Activated effector memory CD4-positive, alpha-beta T cell treated with Interleukin-2 at 50 U/mL for 16 hours (primary cell): Measurements from ENCODE around the gene SYNDIG1.
"Not testable (repeated sequence)": the region's sequence is repeated elsewhere in the genome, so short reads cannot be mapped to it uniquely, and the experiment has no call there.

Experiments used
- DNase-seq: peaks from one replicate; pipeline ENCODE4 v3.0.0-alpha.2; 2020

Gene SYNDIG1

DNA sequence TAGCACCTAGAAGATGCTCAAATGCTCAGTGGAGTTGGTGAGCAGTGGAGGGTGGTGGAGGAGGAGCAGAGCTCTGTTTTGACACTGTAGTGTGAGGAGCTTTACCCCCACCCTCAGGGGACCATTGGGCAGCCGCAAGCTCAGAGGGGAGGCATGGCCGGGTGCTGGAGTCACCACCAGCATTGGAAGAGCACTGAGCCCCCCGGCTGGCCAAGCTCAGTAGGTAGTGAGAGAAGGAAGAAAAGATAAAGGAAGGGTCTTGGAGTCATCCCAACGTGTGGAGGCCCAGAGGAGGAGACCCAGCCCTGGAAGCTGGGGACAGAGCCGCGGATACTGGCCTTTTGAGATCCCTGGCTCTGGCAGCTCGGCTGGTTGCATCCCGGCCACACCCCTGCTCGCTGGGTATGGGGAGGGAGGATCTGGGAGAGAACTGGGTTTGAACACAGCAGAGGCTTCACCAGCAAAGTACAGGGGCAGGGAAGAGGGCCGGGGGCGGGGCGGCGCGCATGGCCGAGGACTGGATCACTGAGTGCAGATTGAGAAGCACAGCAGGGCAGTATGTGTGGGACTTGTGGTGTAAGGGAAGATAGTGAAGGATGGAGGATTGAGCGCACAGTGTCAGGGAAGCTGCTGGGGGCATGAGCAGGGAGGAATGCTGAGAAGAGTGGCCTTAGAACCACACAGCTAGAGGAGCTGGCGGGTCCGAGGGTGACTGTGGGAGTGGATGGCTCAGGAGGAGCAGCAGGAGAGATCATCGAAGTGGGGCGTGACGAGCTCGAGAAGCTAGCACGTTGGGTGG, 24.4 kb downstream of the SYNDIG1 start:
- no peak for DNase-seq

DNA sequence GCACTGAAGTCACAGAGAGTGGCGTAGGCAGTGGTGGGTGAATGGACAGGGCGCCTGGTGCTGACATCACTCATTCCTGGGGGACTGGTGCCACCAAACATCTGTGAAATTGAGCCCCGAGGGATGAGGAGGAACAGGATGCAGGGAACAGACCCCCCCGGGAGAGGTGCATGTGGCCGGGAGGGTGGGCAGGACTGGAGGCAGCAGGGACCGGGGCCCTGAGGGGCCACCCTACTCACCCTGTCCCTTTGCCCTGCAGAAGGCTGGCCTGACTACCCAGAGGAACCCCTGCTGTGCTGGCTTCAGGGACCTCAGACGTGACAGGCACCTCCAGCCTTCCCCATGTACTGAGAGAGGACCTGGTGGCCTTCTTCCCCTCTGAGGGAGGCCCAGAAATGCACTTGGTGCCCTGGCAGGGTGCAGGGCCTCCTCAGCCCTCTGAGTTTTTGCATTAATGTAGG, 25.1 kb downstream of the SYNDIG1 start:
- DNase-seq, result no peak

DNA sequence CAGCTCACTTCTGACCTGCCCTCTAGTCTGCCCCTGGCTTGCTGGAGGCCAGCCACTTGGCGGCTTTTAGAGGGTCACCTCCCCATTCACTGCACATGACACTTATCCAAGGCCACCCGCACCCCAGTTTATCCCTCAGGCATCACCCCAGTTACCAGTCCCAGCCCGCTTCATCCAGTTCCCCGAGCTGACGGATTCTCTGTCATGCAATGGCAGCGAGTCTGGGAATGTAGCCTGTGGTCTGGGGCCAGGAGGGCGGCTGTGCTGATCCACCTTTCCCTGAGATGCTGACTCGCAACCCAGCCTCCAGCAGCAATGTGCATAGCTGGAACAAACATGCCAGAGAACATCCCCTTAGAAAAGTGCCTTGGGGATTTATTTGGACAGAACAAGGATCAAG, 25.8 kb downstream of the SYNDIG1 start:
- no peak for DNase-seq

DNA sequence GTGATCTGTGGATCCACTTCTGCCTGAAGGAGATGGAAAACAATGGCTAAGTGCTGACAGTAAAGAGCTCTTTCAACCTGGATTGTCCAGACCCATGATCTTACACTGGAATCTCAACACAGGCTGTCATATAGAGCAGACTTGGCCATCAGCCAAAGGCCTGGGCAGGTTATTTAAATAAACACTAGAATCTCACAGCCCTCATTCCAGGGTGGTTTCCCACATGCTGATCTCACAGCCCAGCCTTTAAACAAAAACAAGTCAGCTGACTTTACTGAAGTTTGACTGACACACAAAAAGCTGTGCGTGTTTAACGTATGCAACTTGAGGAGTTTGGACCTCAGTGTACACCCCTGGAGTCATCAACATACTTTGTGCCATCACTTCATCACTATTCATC, 28.4 kb downstream of the SYNDIG1 start:
- no peak for DNase-seq

DNA sequence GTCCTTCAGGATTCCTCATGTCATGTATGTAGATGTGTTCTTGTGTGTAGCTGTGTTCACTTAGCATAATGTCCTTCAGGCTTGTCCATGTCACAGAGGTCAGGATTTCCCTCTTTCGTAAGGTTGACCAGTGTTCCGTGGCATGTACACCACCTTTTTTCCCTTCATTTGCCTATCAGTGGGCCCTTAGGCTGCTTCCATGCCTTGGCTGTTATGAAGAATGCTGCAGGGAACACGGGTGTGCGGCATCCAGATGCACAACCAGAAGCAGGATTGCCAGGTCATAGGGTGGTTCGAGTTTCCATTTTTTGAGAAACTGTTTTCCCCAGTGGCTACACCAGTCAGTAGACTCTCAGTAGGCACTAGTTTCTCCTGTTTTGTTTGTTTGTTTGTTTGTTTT, 29.2 kb downstream of the SYNDIG1 start:
- DNase-seq, result no peak

DNA sequence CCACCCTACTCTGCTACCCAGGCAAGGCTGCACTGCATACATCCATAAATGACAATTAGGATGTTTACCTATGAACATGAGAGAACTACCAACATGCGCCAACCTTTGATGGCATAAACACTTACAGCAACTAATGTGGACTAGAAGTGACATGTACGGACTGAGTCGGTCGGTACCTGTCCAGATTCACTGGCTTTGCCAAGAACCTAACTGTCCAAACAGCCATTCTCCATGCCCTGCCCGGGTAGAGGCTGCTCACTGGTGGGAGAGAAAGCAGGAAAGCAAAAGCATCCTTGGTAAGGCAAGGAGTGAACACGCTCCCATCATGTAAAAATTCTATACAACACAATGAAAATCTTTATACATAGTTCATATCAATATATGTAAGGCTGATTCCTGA, 30.0 kb downstream of the SYNDIG1 start:
- DNase-seq, result no peak

DNA sequence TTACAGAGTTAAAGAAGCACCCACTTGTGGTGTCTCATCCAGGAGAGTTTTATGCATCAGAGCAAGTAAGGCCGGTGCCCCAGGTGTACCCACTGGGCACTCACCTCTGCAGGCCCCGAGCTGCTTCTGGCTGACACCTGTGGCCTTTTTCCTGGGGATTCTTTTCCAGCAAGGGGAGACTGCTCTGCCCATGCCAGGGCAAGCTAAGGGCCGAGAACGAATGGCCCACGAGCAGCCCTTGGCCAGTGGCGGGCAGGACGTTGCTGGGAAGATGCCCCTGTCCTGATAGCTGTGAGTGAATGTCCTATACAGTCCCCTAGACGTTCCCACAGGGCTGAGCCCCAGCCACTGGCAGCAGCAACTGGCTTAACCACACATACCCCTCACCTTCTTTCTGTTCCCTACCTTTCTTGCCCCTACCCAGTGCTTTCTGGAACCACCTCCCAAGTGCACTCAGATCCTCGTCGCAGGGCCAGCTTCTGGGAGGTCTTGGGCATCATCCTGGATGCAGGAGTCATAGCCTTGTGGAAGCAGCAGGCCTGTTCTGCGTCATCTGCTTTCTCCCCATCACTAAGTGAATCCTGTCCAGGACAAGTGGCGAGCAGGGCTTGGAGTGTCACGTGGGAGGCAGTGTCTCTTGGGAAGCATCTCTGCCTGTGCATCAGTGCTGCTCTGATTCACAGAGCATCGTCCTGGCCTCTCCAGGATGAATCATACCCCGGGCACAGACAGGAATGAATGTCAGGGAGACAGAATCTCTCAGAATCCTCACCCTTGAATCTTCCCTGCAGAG, 32.5 kb downstream of the SYNDIG1 start:
- DNase-seq, result no peak

DNA sequence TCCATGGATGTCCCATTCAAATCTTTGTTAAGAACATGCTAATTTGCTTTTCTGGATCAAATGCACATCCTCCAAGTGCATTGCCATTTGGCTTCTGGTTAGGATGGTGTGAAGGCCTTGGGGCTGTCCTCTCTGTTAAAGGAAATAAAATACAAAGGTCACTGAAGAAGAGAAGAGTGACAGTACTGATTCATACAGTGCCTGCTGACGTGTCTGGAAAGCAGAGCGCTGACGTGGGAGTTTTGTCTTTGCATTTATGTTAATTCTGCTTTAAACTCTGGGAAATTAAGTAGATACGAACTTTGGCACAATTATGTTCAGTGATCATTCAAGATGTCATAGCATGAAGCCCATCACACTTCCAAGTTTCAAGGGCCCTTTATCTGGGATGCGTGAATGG, 33.2 kb downstream of the SYNDIG1 start:
- DNase-seq, result no peak

DNA sequence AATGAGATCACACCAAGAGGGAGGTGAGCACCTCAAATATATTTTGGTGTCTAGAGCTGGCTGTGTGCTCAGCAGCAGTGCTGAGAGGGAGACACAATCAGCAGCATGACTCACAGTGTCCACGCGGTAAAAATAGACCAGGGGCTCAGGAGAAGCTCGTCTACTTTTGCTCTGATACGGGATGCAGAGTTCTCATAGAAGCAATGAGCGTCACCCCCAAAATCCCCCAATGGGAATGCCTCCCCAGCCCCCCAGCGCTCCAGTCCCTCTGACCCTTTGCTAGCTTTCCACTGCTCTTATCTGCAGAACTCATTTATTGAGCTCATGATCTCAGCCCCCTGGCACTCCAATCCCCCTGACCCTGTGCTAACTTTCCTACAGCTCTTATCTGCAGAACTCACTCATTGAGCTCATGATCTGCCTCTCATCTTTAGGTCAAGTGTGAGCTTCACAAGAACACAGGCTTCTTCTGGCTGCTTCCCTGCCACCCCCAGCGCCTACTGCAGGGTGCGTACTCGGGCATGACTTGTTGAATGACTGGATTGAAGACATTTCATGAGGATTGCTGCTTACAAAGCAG, 34.0 kb downstream of the SYNDIG1 start:
- no peak for DNase-seq

DNA sequence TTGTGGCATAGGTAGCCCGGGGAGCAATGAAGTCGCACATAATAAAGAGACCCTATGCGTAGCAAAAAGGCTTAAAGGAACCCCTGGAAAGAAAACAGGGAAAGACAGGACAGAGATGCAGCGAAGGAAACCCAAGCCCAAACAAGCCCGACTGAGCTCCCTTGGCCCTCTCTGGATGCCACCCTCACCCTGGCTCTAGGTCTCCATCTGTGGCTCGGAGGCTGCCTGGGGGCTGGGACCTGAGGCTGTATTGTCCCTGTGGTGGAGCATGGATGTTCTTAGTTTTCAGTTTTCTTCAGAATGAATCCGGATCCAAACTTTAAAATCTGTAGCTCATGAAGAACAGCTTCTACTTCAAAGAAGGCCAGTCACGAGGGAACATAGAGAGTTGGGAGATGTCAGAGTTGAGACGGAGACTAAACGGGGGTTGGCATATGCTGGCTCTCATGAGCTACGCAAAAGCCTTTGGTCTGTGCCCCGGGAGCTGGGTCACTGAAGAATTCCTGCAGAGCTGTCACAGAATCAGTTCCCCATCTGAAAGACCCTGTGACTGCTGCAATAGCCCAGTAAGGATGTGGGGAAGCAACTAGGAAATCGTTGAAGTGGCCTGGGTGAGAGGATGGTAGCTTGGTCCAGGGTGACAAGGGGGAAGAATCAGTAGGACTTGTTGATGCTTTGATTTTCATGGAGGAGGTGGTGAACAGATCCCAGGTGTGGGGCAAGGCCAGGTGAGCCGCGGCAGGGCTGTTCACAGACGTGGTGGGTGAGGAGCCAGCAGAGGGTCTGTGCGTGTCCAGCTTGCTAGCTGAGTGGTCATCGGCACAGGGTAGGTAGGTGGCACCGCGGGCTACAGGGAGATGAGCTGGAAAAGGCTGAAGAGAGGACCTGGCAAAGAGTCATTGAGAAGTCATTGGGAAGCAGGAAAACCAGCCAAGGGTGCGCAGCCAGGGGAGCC, 35.2 kb downstream of the SYNDIG1 start:
- DNase-seq, result no peak

DNA sequence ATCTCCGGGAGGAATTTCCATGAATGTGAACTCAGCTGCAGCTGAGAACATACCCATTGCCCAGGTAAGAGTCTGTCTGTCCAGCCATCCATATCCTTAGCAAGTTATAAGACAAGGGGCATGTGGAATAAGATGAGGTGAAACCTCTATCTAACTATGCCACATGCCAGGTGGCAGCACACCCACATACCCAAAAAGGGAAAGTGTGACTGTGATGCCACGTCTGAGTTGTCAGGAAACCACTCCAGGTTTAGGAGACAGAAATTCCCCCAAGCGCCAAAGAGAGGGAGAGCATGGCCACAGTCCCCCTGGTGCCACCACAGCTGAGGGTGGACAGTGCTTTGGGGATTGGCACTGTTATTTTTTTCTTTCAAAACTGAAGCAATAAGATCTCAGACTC, 36.7 kb downstream of the SYNDIG1 start:
- no peak for DNase-seq

DNA sequence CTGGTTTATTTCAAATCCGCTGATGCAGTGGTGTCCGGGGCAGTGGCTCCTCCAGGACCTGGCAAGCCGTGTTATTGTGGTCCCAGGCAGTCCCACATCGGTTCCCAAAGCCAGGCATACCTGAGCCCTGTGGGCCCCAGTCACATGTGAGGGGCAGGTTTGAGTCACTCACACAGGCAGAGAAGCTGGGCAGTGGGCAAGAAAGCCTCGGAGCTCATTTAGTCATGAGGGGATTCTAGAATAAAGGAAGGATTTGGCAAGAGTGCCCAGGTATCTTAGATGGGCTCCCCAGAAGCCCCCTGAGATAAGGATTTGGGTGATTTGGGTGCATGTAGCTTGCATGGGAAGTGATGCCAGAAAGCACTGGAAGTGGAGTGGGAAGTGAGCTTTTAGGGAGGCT, 37.3 kb downstream of the SYNDIG1 start:
- no peak for DNase-seq

DNA sequence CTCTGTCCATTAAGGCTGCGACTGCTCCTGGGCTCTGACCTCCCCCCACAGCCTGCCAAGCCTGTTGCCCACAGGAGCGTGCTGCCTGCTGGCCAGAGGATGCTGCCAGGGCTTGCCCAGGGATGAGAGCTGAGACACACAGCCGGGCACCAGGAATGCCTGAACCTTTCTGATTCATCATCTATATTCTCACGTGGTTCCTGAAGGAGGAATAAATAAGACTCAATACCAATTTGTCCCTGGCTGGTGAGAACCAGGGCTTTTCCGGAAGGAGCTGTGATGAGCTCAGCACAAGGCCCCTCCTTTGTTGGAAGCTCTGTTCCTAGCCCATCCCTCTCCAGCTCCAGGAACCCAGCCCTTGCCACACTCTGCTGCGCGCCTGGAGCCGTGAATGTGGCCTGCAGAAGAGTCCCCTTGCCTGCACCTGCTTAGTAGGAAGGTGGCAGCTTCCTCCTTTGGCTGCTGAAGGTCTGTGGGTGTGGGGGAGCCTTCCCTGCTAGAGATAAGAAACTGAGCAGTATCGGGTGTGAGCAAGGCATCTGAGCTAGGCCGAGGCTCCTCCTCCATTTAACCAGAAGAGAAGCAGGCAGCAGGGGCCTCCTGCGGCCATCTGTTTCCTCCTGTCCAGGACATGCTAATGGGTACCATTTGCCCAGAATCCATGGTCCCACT, 37.9 kb downstream of the SYNDIG1 start:
- no peak for DNase-seq

DNA sequence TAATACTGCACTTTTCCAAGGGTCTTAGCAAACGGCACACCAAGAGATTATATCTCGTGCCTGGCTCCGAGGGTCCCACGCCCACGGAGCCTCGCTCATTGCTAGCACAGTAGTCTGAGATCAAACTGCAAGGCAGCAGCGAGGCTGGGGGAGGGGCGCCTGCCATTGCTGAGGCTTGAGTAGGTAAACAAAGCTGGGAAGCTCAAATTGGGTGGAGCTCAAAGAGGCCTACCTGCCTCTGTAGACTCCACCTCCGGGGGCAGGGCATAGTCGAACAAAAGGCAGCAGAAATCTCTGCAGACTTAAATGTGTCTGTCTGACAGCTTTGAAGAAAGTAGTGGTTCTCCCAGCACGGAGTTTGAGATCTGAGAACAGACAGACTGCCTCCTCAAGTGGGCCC, 43.0 kb downstream of the SYNDIG1 start:
- not testable (repeated sequence) for DNase-seq

DNA sequence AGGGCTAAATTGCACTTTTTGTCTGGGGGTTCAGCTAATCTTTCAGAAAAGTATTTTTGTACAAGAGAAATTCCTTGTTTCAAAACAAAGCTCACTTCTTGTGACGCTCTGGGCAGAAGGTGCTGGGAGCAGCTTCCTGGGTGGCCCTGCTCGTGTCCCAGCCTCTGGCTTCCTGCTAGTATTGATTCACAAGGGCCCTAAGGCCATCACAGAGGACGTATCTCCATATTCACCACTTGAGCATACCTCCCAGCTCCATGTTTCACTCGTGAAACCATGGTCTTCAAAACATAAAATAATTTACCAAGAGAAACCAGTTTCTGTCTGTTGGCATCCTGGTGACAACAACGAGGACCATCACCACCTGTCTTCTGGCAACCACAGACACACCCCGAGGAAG, 49.1 kb downstream of the SYNDIG1 start:
- no peak for DNase-seq

DNA sequence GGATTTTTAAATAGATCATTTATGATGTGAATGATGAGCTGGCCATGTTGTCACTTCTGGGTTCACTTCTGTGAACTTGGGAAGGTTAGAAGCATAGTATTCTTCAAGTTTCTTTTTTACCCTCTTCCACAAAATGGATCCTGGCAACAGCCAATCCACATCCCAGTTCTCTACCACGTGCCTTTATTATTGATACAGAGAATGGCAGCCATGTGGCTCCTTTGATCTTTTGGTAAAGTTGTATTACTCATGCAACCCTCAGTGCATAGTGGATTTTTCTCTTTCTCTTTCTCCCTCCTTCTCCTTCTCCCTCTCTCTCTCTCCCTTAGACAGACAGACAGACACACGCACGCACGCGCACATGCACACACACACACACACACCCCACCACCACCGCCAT, 50.0 kb downstream of the SYNDIG1 start:
- DNase-seq, result no peak

DNA sequence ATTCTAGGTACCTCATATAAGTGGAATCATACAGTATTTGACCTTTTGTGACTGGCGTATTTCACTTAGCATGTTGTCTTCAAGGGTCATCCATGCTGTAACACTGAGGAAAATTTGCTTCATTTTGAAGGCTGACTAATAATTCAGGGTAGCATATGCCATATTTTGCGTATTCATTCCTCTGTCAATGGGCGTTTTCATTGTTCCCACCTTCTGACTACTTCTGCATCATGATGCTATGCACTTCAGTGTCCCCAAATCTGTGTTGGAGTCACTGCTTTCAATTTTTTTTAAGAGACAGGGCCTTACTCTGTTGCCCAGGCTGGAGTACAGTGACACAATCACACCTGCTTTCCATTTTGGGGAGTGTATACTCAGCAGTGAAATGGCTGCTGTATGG, 51.6 kb downstream of the SYNDIG1 start:
- no peak for DNase-seq

DNA sequence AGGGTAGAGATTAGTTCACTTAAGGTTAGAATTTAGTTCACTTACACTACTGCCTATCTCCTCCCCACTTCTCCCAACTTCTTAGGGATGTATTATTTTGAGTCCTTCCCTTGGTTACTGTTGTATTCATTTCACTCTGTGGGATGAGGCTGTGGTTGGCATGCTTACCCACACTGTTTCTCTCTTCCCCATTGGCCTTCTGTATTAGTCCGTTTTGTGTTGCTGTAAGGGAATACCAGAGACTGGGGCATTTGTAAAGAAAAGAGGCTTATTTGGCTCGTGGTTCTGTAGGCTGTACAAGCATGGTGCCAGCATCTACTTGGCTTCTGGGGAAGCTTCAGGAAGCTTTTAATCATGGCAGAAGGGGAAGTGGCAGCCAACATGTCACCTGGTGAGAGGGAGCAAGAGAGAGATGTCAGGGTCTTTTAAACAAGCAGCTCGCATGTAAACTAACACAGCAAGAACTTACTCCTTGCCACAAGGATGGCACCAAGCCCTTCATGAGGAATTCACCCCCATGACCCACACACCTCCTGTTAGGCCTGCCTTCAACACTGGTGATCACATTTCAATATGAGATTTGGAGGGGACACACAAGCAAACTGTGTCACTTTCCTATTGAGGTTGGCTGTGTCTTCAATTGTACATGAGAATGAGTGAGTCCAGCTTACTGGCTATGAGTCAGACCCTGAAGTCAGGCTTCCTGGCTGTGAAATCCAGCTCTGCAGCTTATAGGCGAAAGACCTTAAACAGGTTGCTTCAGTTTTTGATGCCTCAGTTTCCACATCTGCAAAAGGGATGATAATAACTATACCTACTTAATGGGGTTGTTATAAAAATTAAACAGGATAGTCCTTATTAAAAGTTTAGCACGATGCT, 53.3 kb downstream of the SYNDIG1 start:
- no peak for DNase-seq

DNA sequence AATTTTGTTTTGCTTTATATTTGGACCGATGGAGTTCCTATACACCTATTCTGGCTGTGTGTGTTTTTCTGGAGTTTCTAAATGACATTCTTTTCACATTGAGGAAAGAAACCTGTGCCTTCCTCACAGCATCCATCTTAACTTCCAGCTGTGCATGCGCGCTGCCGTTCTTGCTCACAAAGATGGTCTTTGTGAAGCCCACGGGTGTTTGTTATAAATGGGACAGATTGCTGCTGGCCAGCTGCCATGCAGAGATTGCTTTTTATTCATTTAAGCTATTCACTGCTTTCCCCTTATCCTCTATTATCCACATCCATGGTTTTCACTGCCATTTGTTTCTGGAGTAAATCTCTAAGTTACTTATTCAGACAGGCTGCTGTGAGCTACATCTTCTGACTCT, 54.2 kb downstream of the SYNDIG1 start:
- no peak for DNase-seq

DNA sequence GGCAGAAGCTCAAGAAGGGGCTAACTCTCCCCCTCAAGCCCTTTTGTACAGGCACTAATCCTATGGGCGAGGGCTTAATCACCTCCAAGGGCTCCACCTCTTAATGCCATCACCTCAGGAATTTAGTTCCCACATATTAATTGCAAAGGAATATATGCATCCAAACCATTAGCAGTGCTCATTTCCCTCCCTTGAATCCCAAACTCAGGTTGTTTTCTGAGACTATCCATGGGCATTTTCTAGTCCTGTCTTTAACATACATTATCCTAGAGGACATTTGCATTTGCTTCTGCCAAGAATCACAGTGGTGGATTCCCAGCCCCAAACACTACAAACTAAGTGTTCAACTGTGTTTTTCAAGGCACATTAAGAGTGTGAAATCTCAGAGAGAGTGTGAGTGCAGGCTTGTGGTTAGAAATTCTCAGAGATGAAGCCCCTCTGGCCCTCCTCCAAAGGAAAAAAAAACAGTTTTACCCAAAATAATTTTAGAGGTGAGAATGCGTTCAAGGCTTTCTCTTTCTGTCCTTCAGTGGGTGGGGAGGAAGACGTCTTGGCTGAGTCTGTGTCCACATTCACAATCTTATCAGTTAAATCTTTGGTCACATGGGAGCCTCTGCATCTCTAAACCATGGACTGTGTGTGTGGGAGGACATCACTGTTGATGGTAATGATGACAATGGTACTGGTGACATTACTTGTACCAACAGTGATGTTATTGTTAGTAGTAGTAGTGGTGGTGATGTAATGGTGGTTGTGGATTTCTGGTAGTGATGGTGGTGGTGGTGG, 59.3 kb downstream of the SYNDIG1 start:
- no peak for DNase-seq
